ENCODE data around the gene TIMP4.

The TIMP4 gene

GRCh38 chr3:12182687-12183441 lies 24.2 kb upstream of the TIMP4 start:
- no peaks in the 10 kb centered on the region for H3K9me3 ChIP-seq (ENCODE audit: control insufficient read depth in 1 of 2, low read length in 2 of 2)
- no peak overlapping the region for H3K27ac ChIP-seq (ENCODE audit: low read length)
- H3K36me3 ChIP-seq (ENCODE audit: control insufficient read depth in 1 of 2, insufficient read depth in 2 of 2, low read length in 2 of 2): no peaks in the 10 kb centered on the region
- H3K4me1 ChIP-seq (ENCODE audit: control insufficient read depth in 1 of 2, insufficient read depth in 2 of 2, low read length in 2 of 2): peaks cover under 1 to 5% of the 10 kb centered on the region in 2 donors
- H3K4me3 ChIP-seq (ENCODE audit: low read depth in 1 of 2, low read length in 2 of 2): no peak overlapping the region
- no peaks in the 10 kb centered on the region for H3K27me3 ChIP-seq (ENCODE audit: low read depth, low read length)

GRCh38 chr3:12181806-12182205 lies 23.1 kb upstream of the TIMP4 start:
- Histone ChIP-seq H3K27ac (ENCODE audit: low read length) (no peak overlapping the region), H3K36me3 (ENCODE audit: control insufficient read depth in 1 of 2, insufficient read depth in 2 of 2, low read length in 2 of 2) (no peaks in the 10 kb centered on the region), H3K4me1 (ENCODE audit: control insufficient read depth in 1 of 2, insufficient read depth in 2 of 2, low read length in 2 of 2) (peaks cover 0 to 5% of the 10 kb centered on the region in 2 donors), H3K4me3 (ENCODE audit: low read depth in 1 of 2, low read length in 2 of 2) (no peak overlapping the region), H3K9me3 (ENCODE audit: control insufficient read depth in 1 of 2, low read length in 2 of 2) (no peaks in the 10 kb centered on the region), H3K27me3 (ENCODE audit: low read depth, low read length) (no peaks in the 10 kb centered on the region)

- Histone ChIP-seq H3K4me1 (ENCODE audit: control insufficient read depth in 1 of 2, insufficient read depth in 2 of 2, low read length in 2 of 2) (peaks cover 0 to 5% of the 10 kb centered on the region in 2 donors), H3K36me3 (ENCODE audit: control insufficient read depth in 1 of 2, insufficient read depth in 2 of 2, low read length in 2 of 2) (no peaks in the 10 kb centered on the region), H3K27me3 (ENCODE audit: low read depth, low read length) (no peaks in the 10 kb centered on the region), H3K4me3 (ENCODE audit: low read depth in 1 of 2, low read length in 2 of 2) (no peak overlapping the region), H3K9me3 (ENCODE audit: control insufficient read depth in 1 of 2, low read length in 2 of 2) (no peaks in the 10 kb centered on the region), H3K27ac (ENCODE audit: low read length) (no peak overlapping the region)
Observed at GRCh38 chr3:12181301-12181700, 22.6 kb upstream of the TIMP4 start.

- Histone ChIP-seq H3K27me3 (ENCODE audit: low read depth, low read length) (no peaks in the 10 kb centered on the region), H3K27ac (ENCODE audit: low read length) (no peak overlapping the region)
Observed at GRCh38 chr3:12180631-12181030, 21.9 kb upstream of the TIMP4 start.

GRCh38 chr3:12180218-12180617 lies 21.5 kb upstream of the TIMP4 start:
- H3K4me1 ChIP-seq (ENCODE audit: control insufficient read depth in 1 of 2, insufficient read depth in 2 of 2, low read length in 2 of 2): peaks cover 0 to 5% of the 10 kb centered on the region in 2 donors
- no peaks in the 10 kb centered on the region for H3K27me3 ChIP-seq (ENCODE audit: low read depth, low read length)

More at GRCh38 chr3:12180631-12181030, 21.9 kb upstream of the TIMP4 start:
- H3K36me3 ChIP-seq (ENCODE audit: control insufficient read depth in 1 of 2, insufficient read depth in 2 of 2, low read length in 2 of 2): no peaks in the 10 kb centered on the region
- no peak overlapping the region for H3K4me3 ChIP-seq (ENCODE audit: low read depth in 1 of 2, low read length in 2 of 2)
- H3K9me3 ChIP-seq (ENCODE audit: control insufficient read depth in 1 of 2, low read length in 2 of 2): no peaks in the 10 kb centered on the region
- peaks cover 0 to 5% of the 10 kb centered on the region in 2 donors for H3K4me1 ChIP-seq (ENCODE audit: control insufficient read depth in 1 of 2, insufficient read depth in 2 of 2, low read length in 2 of 2)

GRCh38 chr3:12179441-12179840 lies 20.7 kb upstream of the TIMP4 start:
- no peak overlapping the region for H3K27ac ChIP-seq (ENCODE audit: low read length)
- no peak overlapping the region for H3K4me3 ChIP-seq (ENCODE audit: low read depth in 1 of 2, low read length in 2 of 2)
- no peaks in the 10 kb centered on the region for H3K9me3 ChIP-seq (ENCODE audit: control insufficient read depth in 1 of 2, low read length in 2 of 2)
- no peaks in the 10 kb centered on the region for H3K27me3 ChIP-seq (ENCODE audit: low read depth, low read length)
- H3K4me1 ChIP-seq (ENCODE audit: control insufficient read depth in 1 of 2, insufficient read depth in 2 of 2, low read length in 2 of 2): peaks cover 0 to 5% of the 10 kb centered on the region in 2 donors
- no peaks in the 10 kb centered on the region for H3K36me3 ChIP-seq (ENCODE audit: control insufficient read depth in 1 of 2, insufficient read depth in 2 of 2, low read length in 2 of 2)

More at GRCh38 chr3:12180218-12180617, 21.5 kb upstream of the TIMP4 start:
- Histone ChIP-seq H3K9me3 (ENCODE audit: control insufficient read depth in 1 of 2, low read length in 2 of 2) (no peaks in the 10 kb centered on the region), H3K27ac (ENCODE audit: low read length) (no peak overlapping the region), H3K4me3 (ENCODE audit: low read depth in 1 of 2, low read length in 2 of 2) (no peak overlapping the region), H3K36me3 (ENCODE audit: control insufficient read depth in 1 of 2, insufficient read depth in 2 of 2, low read length in 2 of 2) (no peaks in the 10 kb centered on the region)

- Histone ChIP-seq H3K4me1 (ENCODE audit: control insufficient read depth in 1 of 2, insufficient read depth in 2 of 2, low read length in 2 of 2) (peaks cover 0 to 5% of the 10 kb centered on the region in 2 donors), H3K9me3 (ENCODE audit: control insufficient read depth in 1 of 2, low read length in 2 of 2) (no peaks in the 10 kb centered on the region), H3K27ac (ENCODE audit: low read length) (no peak overlapping the region), H3K36me3 (ENCODE audit: control insufficient read depth in 1 of 2, insufficient read depth in 2 of 2, low read length in 2 of 2) (no peaks in the 10 kb centered on the region), H3K27me3 (ENCODE audit: low read depth, low read length) (no peaks in the 10 kb centered on the region), H3K4me3 (ENCODE audit: low read depth in 1 of 2, low read length in 2 of 2) (no peak overlapping the region)
Observed at GRCh38 chr3:12178091-12178820, 19.5 kb upstream of the TIMP4 start.

- Histone ChIP-seq H3K36me3 (ENCODE audit: control insufficient read depth in 1 of 2, insufficient read depth in 2 of 2, low read length in 2 of 2) (no peaks in the 10 kb centered on the region), H3K9me3 (ENCODE audit: control insufficient read depth in 1 of 2, low read length in 2 of 2) (peaks cover 5 to 6% of the 10 kb centered on the region in 2 donors), H3K27me3 (ENCODE audit: low read depth, low read length) (no peaks in the 10 kb centered on the region), H3K4me1 (ENCODE audit: control insufficient read depth in 1 of 2, insufficient read depth in 2 of 2, low read length in 2 of 2) (peaks cover 0 to 5% of the 10 kb centered on the region in 2 donors), H3K27ac (ENCODE audit: low read length) (no peak overlapping the region), H3K4me3 (ENCODE audit: low read depth in 1 of 2, low read length in 2 of 2) (no peak overlapping the region)
Observed at GRCh38 chr3:12177126-12177525, 18.4 kb upstream of the TIMP4 start.

- Histone ChIP-seq H3K36me3 (ENCODE audit: control insufficient read depth in 1 of 2, insufficient read depth in 2 of 2, low read length in 2 of 2) (no peaks in the 10 kb centered on the region), H3K27me3 (ENCODE audit: low read depth, low read length) (no peaks in the 10 kb centered on the region), H3K27ac (ENCODE audit: low read length) (no peak overlapping the region), H3K4me1 (ENCODE audit: control insufficient read depth in 1 of 2, insufficient read depth in 2 of 2, low read length in 2 of 2) (peaks cover 0 to 5% of the 10 kb centered on the region in 2 donors), H3K9me3 (ENCODE audit: control insufficient read depth in 1 of 2, low read length in 2 of 2) (peaks cover 9 to 10% of the 10 kb centered on the region in 2 donors), H3K4me3 (ENCODE audit: low read depth in 1 of 2, low read length in 2 of 2) (no peak overlapping the region)
Observed at GRCh38 chr3:12175844-12176453, 17.2 kb upstream of the TIMP4 start.

GRCh38 chr3:12175137-12175593 lies 16.5 kb upstream of the TIMP4 start:
- peaks cover 9 to 10% of the 10 kb centered on the region in 2 donors for H3K9me3 ChIP-seq (ENCODE audit: control insufficient read depth in 1 of 2, low read length in 2 of 2)
- H3K4me1 ChIP-seq (ENCODE audit: control insufficient read depth in 1 of 2, insufficient read depth in 2 of 2, low read length in 2 of 2): peaks cover 0 to 2% of the 10 kb centered on the region in 2 donors
- no peaks in the 10 kb centered on the region for H3K27me3 ChIP-seq (ENCODE audit: low read depth, low read length)
- no peak overlapping the region for H3K4me3 ChIP-seq (ENCODE audit: low read depth in 1 of 2, low read length in 2 of 2)
- H3K27ac ChIP-seq (ENCODE audit: low read length): no peak overlapping the region
- no peaks in the 10 kb centered on the region for H3K36me3 ChIP-seq (ENCODE audit: control insufficient read depth in 1 of 2, insufficient read depth in 2 of 2, low read length in 2 of 2)

GRCh38 chr3:12170207-12170606 lies 11.5 kb upstream of the TIMP4 start:
- Histone ChIP-seq H3K27ac (ENCODE audit: low read length) (no peak overlapping the region), H3K36me3 (ENCODE audit: control insufficient read depth in 1 of 2, insufficient read depth in 2 of 2, low read length in 2 of 2) (no peaks in the 10 kb centered on the region), H3K4me1 (ENCODE audit: control insufficient read depth in 1 of 2, insufficient read depth in 2 of 2, low read length in 2 of 2) (no peaks in the 10 kb centered on the region), H3K9me3 (ENCODE audit: control insufficient read depth in 1 of 2, low read length in 2 of 2) (peaks cover 9 to 10% of the 10 kb centered on the region in 2 donors), H3K4me3 (ENCODE audit: low read depth in 1 of 2, low read length in 2 of 2) (no peak overlapping the region), H3K27me3 (ENCODE audit: low read depth, low read length) (no peaks in the 10 kb centered on the region)

Measured in muscle layer of duodenum (tissue), 2 donors.